Adrenal gland (tissue), 5 donors: ENCODE data around the gene WWOX.

ENCODE experiments used
- CTCF ChIP-seq, 6 experiments: fragments of 450-650 bp in 4 of 6; fragments of 200-600 bp in 2 of 6; sonication (generic) in 1 of 6; IDR thresholded peaks; 1 replicate in 5 of 6; 2 replicates in 1 of 6; pipeline versions ENCODE4 v1.5.1 to v1.8.0; 2016 to 2021; ENCODE audit warnings: antibody characterized with exemption in 6 of 6, mild to moderate bottlenecking in 2 of 6, moderate library complexity in 1 of 6
- POLR2A ChIP-seq, 2 donors: fragments of 450-650 bp; IDR thresholded peaks; one replicate each; pipeline ENCODE4 v1.6.1; 2017; ENCODE audit warnings: antibody characterized with exemption in 2 of 2, mild to moderate bottlenecking in 2 of 2, moderate library complexity in 1 of 2
- donor health status: DM: no; HTN: no; CAD: no.

- TF ChIP-seq CTCF (IDR thresholded peaks at IDR 0.05) (no peak), POLR2A (IDR thresholded peaks at IDR 0.05) (no peak)
Measured at GRCh38 chr16:78542419-78542818, 443.0 kb downstream of the WWOX start.
